T-helper 1 cell treated with Interleukin-12 subunit alpha and Interleukin-12 subunit beta and Interleukin-4 antibody, amounts not matched to agents 30 ng/mL and 1 ng/mL, for 36 hours (primary cell): ENCODE results near the gene CHIC2. TPM values are rescaled to one million over a fixed set of nuclear protein-coding genes. Genes with fewer than 3 reads are reported as not detected.

Source experiments
- intact Hi-C: fragments of 100-400 bp; cut with micrococcal nuclease; formaldehyde crosslinking; loops from one replicate; pipeline ENCODE4 v1.15.1; 2024
- total RNA-seq: library from RNA; stranded (reverse); gene quantifications from 2 replicates; pipeline ENCODE4 v1.2.3, GENCODE V29; 2022

The CHIC2 gene
- total RNA-seq, 1 donor from 2014 or later = 18.1 TPM

- intact Hi-C loops = loop anchor here (1.0 to 5.0 kb wide), 7 partner anchors 8 to 1231 kb away; partner anchors contain the start of gene RASL11B
Measured at GRCh38 chr4:54093324-54094240, 29.2 kb upstream of the CHIC2 start.

GRCh38 chr4:54092405-54093323 lies 28.3 kb upstream of the CHIC2 start:
- intact Hi-C loops = loop anchor here (1.0 to 5.0 kb wide), 7 partner anchors 9 to 1230 kb away; partner anchors contain the start of gene RASL11B

GRCh38 chr4:54091637-54092404 lies 27.4 kb upstream of the CHIC2 start:
- intact Hi-C loops = loop anchor here (1.0 to 5.0 kb wide), 7 partner anchors 15 to 1230 kb away; partner anchors contain the start of genes CHIC2 and RASL11B

GRCh38 chr4:54090804-54091623 lies 26.6 kb upstream of the CHIC2 start:
- intact Hi-C loops = loop anchor here (1.0 to 5.0 kb wide), 6 partner anchors 27 to 1229 kb away; partner anchors contain the start of genes CHIC2 and RASL11B

GRCh38 chr4:54090404-54090803 lies 26.0 kb upstream of the CHIC2 start:
- intact Hi-C loops = loop anchor here (5.0 kb wide), 5 partner anchors 142 to 1228 kb away; partner anchors contain the start of gene RASL11B

- intact Hi-C loops = loop anchor here (5.0 kb wide), 5 partner anchors 142 to 1228 kb away; partner anchors contain the start of gene RASL11B
Measured at GRCh38 chr4:54089875-54090274, 25.5 kb upstream of the CHIC2 start.

- intact Hi-C loops = no loop called here
Measured at GRCh38 chr4:54085284-54085683, 20.9 kb upstream of the CHIC2 start.

- intact Hi-C loops = no loop called here
Measured at GRCh38 chr4:54082168-54082567, 17.8 kb upstream of the CHIC2 start.

GRCh38 chr4:54077812-54078211 lies 13.4 kb upstream of the CHIC2 start:
- intact Hi-C loops = no loop called here

- intact Hi-C loops = no loop called here
Measured at GRCh38 chr4:54076673-54077072, 12.3 kb upstream of the CHIC2 start.

- intact Hi-C loops = no loop called here
Measured at GRCh38 chr4:54074381-54074780, 10.0 kb upstream of the CHIC2 start.

GRCh38 chr4:54073271-54073880 lies 9.0 kb upstream of the CHIC2 start:
- intact Hi-C loops = no loop called here

GRCh38 chr4:54067166-54067565 lies 2.8 kb upstream of the CHIC2 start:
- intact Hi-C loops = loop anchor here (10.0 kb wide), 1 partner anchor 1788 kb away; the partner anchor contains the start of gene EXOC1

GRCh38 chr4:54066718-54067129 lies 2.3 kb upstream of the CHIC2 start:
- intact Hi-C loops = loop anchor here (10.0 kb wide), 1 partner anchor 1788 kb away; the partner anchor contains the start of gene EXOC1

GRCh38 chr4:54066088-54066415 lies 1.6 kb upstream of the CHIC2 start:
- intact Hi-C loops = loop anchor here (10.0 kb wide), 1 partner anchor 1789 kb away; the partner anchor contains the start of gene EXOC1

GRCh38 chr4:54065282-54066087 lies 1.1 kb upstream of the CHIC2 start:
- intact Hi-C loops = loop anchor here (2.0 to 10.0 kb wide), 3 partner anchors 689 to 1789 kb away; partner anchors contain the start of genes EXOC1, FIP1L1 and RASL11B

- intact Hi-C loops = loop anchor here (1.0 to 10.0 kb wide), 12 partner anchors 8 to 1883 kb away; partner anchors contain the start of genes CLOCK, EXOC1, FIP1L1 and RASL11B
Measured at GRCh38 chr4:54063737-54064316, 578 bp downstream of the CHIC2 start.

GRCh38 chr4:54063229-54063628 lies 1.2 kb downstream of the CHIC2 start:
- intact Hi-C loops = loop anchor here (2.0 to 10.0 kb wide), 6 partner anchors 56 to 1792 kb away; partner anchors contain the start of genes CLOCK, EXOC1 and SRD5A3
